ENCODE measurements around the gene CDK15.

CDK15 gene

GRCh38 chr2:201879996-201880395 lies 73.7 kb downstream of the CDK15 start:
- DNase-seq: no peak

GRCh38 chr2:201880579-201880978 lies 74.2 kb downstream of the CDK15 start:
- DNase-seq: no peak

GRCh38 chr2:201880993-201881611 lies 74.8 kb downstream of the CDK15 start:
- no peak for DNase-seq

- no peak for DNase-seq
These were observed 75.4 kb downstream of the CDK15 start for GRCh38 chr2:201881741-201882140.

GRCh38 chr2:201882353-201883090 lies 76.2 kb downstream of the CDK15 start:
- no peak for DNase-seq

GRCh38 chr2:201883606-201884369 lies 77.5 kb downstream of the CDK15 start:
- DNase-seq: no peak

GRCh38 chr2:201886504-201886903 lies 80.2 kb downstream of the CDK15 start:
- DNase-seq: no peak

- DNase-seq: no peak
These were observed 81.6 kb downstream of the CDK15 start for GRCh38 chr2:201887773-201888425.

GRCh38 chr2:201888426-201888800 lies 82.1 kb downstream of the CDK15 start:
- DNase-seq: no peak

GRCh38 chr2:201890453-201890852 lies 84.1 kb downstream of the CDK15 start:
- no peak for DNase-seq

GRCh38 chr2:201891676-201892075 lies 85.3 kb downstream of the CDK15 start:
- DNase-seq: no peak

GRCh38 chr2:201892516-201892915 lies 86.2 kb downstream of the CDK15 start:
- DNase-seq: no peak

- DNase-seq: no peak
These were observed 94.0 kb downstream of the CDK15 start for GRCh38 chr2:201900362-201900761.

- no peak for DNase-seq
These were observed 95.4 kb downstream of the CDK15 start for GRCh38 chr2:201901786-201902185.

- DNase-seq: no peak
These were observed 98.4 kb downstream of the CDK15 start for GRCh38 chr2:201904538-201905420.

- no peak for DNase-seq
These were observed 100.6 kb downstream of the CDK15 start for GRCh38 chr2:201906777-201907562.

- DNase-seq: no peak
These were observed 101.2 kb downstream of the CDK15 start for GRCh38 chr2:201907563-201907881.

- no peak for DNase-seq
These were observed 102.6 kb downstream of the CDK15 start for GRCh38 chr2:201908901-201909300.

- DNase-seq: peak; percentile 41
These were observed 103.0 kb downstream of the CDK15 start for GRCh38 chr2:201909348-201909747.

GRCh38 chr2:201909961-201910361 lies 103.6 kb downstream of the CDK15 start:
- no peak for DNase-seq

GRCh38 chr2:201911372-201911771 lies 105.0 kb downstream of the CDK15 start:
- no peak for DNase-seq

GRCh38 chr2:201913201-201913600 lies 106.9 kb downstream of the CDK15 start:
- no peak for DNase-seq

Measured in NCI-H226 (cell line).